ENCODE results near the gene SDF4. TPM values are rescaled to one million over a fixed set of nuclear protein-coding genes. Genes with fewer than 3 reads are reported as not detected.

SDF4 gene
- total RNA-seq, 1 experiment from 2014 or later = 122 TPM

DNA sequence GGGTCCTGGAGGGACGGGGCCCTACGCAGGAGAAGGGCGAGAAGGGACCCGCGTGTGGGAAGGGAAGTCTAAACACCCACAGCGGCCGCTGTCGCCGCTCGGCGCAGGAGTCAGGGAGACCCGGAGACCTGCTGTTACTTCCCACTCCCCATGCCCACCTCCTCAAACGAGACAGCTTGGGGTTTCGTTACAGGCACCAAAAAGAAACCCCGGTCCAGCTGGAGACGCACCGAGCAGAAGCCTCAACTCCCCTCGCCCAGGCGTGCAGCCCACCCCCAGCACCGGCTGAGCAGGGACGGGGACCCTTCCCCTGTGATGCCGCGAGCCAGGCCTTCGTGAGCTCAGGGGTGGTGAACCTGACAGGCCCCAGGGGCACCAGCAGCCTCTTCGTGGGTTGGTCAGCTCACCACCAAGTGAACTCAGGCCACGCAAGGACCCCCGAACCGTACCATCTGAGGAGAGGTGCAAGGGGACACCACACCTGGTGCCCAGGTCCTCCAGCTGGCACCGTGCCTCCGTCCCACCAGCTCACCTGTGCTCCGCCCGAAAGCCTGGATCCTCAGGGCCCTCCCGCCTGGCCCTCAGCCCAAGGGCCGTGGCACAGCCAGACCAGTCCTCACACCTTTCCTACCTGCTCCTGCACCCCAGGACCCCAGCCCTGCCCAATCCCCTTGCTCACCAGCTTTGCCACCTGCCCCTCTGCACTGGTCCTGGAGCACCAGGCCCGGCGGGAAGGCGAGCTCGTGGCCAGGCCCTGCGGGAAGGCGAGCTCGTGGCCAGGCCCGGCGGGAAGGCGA, 5.0 kb downstream of the SDF4 start:
- Mint-ChIP-seq H3K4me3 (ENCODE audit: unreplicated experiment) (no peak overlapping the region), H3K4me1 (ENCODE audit: insufficient read depth, unreplicated experiment) (peaks cover 8% of the 10 kb centered on the region), H3K36me3 (ENCODE audit: insufficient read depth, unreplicated experiment) (peaks cover 34% of the 10 kb centered on the region), H3K27me3 (ENCODE audit: insufficient read depth, unreplicated experiment) (no peaks in the 10 kb centered on the region), H3K9me3 (ENCODE audit: unreplicated experiment) (no peaks in the 10 kb centered on the region), H3K27ac (ENCODE audit: low read depth, unreplicated experiment) (no peak overlapping the region)
- intact Hi-C loops (cut with micrococcal nuclease) = no loop called here
- BruUV-seq (replicated peaks) = no TSS peak
- TF ChIP-seq, protein P1, sequence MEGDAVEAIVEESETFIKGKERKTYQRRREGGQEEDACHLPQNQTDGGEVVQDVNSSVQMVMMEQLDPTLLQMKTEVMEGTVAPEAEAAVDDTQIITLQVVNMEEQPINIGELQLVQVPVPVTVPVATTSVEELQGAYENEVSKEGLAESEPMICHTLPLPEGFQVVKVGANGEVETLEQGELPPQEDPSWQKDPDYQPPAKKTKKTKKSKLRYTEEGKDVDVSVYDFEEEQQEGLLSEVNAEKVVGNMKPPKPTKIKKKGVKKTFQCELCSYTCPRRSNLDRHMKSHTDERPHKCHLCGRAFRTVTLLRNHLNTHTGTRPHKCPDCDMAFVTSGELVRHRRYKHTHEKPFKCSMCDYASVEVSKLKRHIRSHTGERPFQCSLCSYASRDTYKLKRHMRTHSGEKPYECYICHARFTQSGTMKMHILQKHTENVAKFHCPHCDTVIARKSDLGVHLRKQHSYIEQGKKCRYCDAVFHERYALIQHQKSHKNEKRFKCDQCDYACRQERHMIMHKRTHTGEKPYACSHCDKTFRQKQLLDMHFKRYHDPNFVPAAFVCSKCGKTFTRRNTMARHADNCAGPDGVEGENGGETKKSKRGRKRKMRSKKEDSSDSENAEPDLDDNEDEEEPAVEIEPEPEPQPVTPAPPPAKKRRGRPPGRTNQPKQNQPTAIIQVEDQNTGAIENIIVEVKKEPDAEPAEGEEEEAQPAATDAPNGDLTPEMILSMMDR (IDR thresholded peaks at IDR 0.05; ENCODE audit: unreplicated experiment) = no peak
- no peak for DNase-seq (ENCODE audit: unreplicated experiment)
- POLR2A ChIA-PET = no interaction called here
- CTCF ChIA-PET = interaction anchor here (1.2 kb wide), 1 partner anchor 106 kb away, joined by 3 read pairs; no protein-coding TSS in a partner anchor

DNA sequence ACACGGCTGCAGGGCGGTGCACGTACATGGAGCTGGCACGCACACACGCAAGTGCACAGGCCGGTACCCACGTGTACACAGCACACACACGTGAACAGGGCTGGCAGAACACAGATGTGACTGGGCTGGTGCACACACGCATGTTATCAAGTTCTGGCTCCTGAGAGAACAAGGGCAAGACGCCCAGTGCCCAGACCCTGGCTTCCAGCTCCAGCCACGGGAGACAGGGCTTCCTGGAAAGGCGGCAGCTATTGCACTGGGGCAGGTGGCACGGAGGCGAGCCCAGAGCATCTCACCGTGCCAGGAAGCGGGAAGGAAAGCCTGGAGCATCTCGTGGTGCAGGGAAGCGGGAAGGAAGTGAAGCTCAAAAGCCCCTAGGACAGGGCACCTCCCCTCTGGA, 5.9 kb downstream of the SDF4 start:
- BruUV-seq (replicated peaks) = no TSS peak
- ChIA-PET CTCF (interaction anchor here (0.7 to 1.2 kb wide), 2 partner anchors 105 to 212 kb away, joined by 3 read pairs; no protein-coding TSS in a partner anchor), POLR2A (no interaction called here)
- intact Hi-C loops (cut with micrococcal nuclease) = no loop called here
- no peaks in the 10 kb centered on the region for H3K27me3 Mint-ChIP-seq (ENCODE audit: insufficient read depth, unreplicated experiment)
- no peak for DNase-seq (ENCODE audit: unreplicated experiment)
- TF ChIP-seq, protein P1 (IDR thresholded peaks at IDR 0.05; ENCODE audit: unreplicated experiment) = no peak
- peaks cover 42% of the 10 kb centered on the region for H3K36me3 Mint-ChIP-seq (ENCODE audit: insufficient read depth, unreplicated experiment)
- peaks cover 8% of the 10 kb centered on the region for H3K4me1 Mint-ChIP-seq (ENCODE audit: insufficient read depth, unreplicated experiment)
- H3K27ac Mint-ChIP-seq (ENCODE audit: low read depth, unreplicated experiment) = no peak overlapping the region
- no peak overlapping the region for H3K4me3 Mint-ChIP-seq (ENCODE audit: unreplicated experiment)
- H3K9me3 Mint-ChIP-seq (ENCODE audit: unreplicated experiment) = no peaks in the 10 kb centered on the region

DNA sequence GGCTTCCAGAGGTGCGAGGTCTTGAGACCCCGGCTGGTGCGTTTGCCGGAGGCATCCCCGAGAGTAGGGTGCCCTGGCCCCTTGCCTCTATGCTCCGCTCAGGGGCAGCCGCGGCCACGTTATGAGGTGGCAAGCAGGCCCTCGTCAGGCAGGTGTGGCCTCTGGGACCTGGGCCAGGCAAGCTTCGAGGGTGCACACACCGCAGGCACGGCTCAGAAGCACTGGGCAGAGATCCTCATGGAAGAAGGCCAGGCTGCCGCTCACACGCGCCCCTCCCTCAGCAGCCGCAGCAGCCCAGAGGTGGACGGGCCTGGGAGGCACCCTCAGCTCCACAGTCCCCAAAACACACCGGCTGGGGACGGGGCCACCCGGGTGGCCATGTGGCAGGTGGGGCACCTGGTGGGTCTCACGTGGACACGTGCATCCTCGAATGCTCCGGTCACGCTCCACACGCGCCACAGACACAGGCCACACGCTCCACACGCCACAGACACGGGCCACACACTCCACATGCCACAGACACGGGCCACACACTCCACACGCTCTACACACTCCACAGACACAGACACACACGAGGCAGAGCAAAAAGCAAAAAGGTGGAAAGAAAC, 6.5 kb downstream of the SDF4 start:
- H3K27ac Mint-ChIP-seq (ENCODE audit: low read depth, unreplicated experiment) = no peak overlapping the region
- H3K4me3 Mint-ChIP-seq (ENCODE audit: unreplicated experiment) = no peak overlapping the region
- H3K27me3 Mint-ChIP-seq (ENCODE audit: insufficient read depth, unreplicated experiment) = no peaks in the 10 kb centered on the region
- H3K4me1 Mint-ChIP-seq (ENCODE audit: insufficient read depth, unreplicated experiment) = peaks cover 8% of the 10 kb centered on the region
- DNase-seq (ENCODE audit: unreplicated experiment) = no peak
- POLR2A ChIA-PET = interaction anchor here (0.6 to 0.9 kb wide), 2 partner anchors 8 to 30 kb away, joined by 3 to 5 read pairs; no protein-coding TSS in a partner anchor
- H3K36me3 Mint-ChIP-seq (ENCODE audit: insufficient read depth, unreplicated experiment) = peaks cover 42% of the 10 kb centered on the region
- H3K9me3 Mint-ChIP-seq (ENCODE audit: unreplicated experiment) = no peaks in the 10 kb centered on the region
- TF ChIP-seq, protein P1 (IDR thresholded peaks at IDR 0.05; ENCODE audit: unreplicated experiment) = no peak
- intact Hi-C loops (cut with micrococcal nuclease) = no loop called here
- CTCF ChIA-PET = interaction anchor here (0.7 kb wide), 1 partner anchor 213 kb away, joined by 3 read pairs; no protein-coding TSS in a partner anchor
- BruUV-seq (replicated peaks) = no TSS peak

DNA sequence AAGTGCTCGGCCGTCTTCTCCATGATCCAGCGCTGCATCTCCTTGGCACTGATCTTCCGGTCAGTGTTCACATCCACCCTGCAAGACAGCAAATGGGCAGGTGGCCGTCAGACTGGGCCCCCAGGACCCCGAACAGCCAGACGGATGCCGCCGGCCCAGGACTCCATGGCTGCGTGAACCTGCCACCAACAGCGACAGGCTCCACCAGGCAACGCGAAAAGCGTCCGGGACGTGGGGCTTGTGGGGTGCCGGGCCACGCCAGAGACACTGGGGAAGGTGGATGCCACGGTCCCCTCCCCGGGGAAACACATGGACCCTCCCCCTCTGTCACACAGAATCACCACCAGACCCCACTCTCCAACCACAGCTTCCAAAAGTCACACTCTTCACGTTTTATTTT, 7.9 kb downstream of the SDF4 start:
- peaks cover 45% of the 10 kb centered on the region for H3K36me3 Mint-ChIP-seq (ENCODE audit: insufficient read depth, unreplicated experiment)
- ChIA-PET POLR2A (no interaction called here), CTCF (interaction anchor here (0.6 kb wide), 1 partner anchor 37 kb away, joined by 3 read pairs; no protein-coding TSS in a partner anchor)
- no peaks in the 10 kb centered on the region for H3K27me3 Mint-ChIP-seq (ENCODE audit: insufficient read depth, unreplicated experiment)
- intact Hi-C loops (cut with micrococcal nuclease) = no loop called here
- DNase-seq (ENCODE audit: unreplicated experiment) = no peak
- H3K4me3 Mint-ChIP-seq (ENCODE audit: unreplicated experiment) = no peak overlapping the region
- no TSS peak for BruUV-seq (replicated peaks)
- H3K27ac Mint-ChIP-seq (ENCODE audit: low read depth, unreplicated experiment) = no peak overlapping the region
- no peaks in the 10 kb centered on the region for H3K9me3 Mint-ChIP-seq (ENCODE audit: unreplicated experiment)
- H3K4me1 Mint-ChIP-seq (ENCODE audit: insufficient read depth, unreplicated experiment) = no peaks in the 10 kb centered on the region
- TF ChIP-seq, protein P1 (IDR thresholded peaks at IDR 0.05; ENCODE audit: unreplicated experiment) = no peak

Data from MCF 10A (cell line).